Fibroblast of skin of left quadriceps (primary cell): ENCODE data around the gene JPH3.

Source experiments
- DNase-seq, 2 experiments: peaks; one replicate each; pipeline ENCODE4 v3.0.0-alpha.2; 2013; ENCODE audit warnings: low read depth in 2 of 2

JPH3 gene

DNA sequence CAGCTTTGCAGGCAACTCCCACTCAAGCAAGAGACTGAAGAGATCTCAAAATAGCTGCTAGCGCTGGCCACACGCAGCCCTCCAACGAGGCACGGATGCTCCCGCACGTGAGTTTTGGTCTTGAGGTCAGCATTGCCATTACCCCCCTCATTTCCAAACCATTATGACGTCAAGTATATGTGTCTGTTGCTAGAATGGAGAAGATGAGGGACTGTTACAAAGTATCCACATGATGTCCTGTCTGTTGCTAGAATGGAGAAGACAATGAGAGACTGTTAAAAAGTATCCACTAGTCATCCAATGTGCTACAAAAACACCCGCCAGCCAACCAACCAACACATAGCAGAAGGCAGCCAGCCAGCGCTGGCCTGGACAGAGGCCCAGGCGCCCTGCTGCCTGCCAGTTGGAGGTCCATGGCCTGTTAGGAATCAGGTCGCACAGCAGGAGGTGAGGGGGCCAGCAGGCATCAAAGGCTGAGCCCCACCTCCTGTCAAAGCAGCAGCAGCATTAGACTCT is 138.7 kb downstream of the JPH3 start:
- DNase-seq, result no peak

DNA sequence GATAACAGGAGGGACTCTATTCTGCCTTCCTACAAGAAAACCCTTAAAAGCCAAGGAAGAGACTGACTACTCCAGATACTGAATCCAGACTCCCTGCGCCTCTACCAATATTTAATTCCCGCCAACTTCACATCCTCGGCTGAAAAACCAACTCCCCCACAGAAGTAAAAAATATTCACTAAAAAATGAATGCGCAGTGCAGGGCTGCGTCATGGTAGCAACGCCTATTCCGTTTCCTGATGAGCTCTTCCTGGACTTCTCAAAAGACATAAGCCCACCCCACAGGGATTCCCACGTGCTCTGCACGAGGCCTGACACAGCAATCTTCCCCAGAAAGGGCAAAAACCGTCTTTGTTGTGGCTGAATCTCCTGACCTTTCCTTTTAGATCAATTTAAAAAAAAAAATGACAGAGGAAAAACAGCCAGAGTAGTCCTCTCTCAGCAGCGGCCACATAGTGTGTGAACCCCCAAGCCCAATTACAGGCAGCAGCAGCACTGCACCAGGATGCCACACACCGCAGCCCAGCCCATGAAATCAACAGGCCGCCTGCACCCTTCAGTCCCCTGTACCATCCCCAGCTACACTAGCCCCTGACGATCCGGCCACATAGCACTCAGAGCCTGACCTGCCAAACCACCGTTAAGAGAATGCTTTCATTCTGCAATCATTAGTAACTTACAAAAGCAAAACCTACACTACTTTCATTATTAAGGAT is 139.6 kb downstream of the JPH3 start:
- no peak for DNase-seq

DNA sequence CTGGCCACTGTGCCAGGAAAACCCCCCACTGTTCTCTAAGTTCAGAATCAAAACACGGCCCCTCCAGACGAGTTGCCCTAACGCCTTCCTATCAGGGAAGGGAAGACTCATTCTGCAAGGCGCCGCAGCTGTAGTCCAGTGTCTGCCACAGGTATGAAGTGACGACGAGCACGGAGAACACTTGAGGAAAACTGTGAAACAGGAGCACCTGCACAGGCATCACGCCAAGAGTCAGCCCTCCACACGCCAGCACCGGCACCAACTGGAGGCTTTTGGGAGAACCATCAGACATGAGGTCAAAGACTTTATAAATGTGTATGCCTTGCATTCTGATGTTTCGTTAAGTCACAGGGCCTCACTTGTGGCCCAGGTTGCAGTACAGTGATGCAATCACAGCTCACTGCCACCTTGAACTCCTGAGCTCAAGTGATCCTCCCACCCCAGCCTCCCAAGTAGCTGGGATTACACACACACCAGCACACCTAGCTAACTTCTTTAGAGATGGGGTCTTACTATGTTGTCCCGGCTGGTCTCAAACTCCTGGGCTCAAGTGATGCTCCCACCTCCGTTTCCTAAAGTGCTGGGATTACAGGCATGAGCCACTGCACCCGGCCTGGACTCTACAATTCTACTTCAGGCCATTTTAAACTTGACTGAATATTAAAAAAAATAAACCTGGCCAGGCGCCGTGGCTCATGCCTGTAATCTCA is 140.6 kb downstream of the JPH3 start:
- no peak for DNase-seq

DNA sequence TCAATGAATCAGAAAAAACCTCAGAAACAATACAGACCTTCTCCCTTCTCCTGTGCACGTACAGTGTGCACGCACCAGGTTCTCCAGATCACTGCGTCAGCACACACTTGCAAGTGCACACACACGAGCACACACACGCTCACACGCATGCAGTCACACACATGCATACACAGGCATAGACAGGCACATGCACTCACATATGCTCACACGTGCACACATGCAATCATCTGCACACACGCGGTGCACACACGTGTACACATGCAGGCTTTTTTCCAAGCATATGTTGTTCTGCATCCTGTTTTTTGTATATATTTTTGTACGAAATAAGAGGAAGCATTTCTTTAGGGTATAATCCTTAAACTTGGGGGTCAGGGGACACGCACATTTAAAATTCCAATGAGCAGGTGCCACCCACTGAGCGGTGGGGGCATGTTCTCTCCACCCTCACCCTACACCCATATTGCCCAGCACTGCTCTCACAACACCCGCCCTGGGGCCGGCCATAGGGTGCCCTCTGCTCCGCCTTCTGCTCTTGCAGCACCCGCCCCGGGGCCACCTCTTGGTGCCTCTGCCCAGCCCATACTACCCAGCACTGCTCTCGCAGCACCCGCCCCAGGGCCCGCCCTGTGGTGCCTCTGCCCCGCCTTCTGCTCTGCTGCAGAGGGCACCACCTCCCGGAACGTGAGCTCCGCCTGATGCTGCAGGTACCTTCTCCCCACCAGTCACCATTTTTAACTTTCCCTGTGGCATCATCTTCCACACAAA is 142.6 kb downstream of the JPH3 start:
- no peak for DNase-seq

DNA sequence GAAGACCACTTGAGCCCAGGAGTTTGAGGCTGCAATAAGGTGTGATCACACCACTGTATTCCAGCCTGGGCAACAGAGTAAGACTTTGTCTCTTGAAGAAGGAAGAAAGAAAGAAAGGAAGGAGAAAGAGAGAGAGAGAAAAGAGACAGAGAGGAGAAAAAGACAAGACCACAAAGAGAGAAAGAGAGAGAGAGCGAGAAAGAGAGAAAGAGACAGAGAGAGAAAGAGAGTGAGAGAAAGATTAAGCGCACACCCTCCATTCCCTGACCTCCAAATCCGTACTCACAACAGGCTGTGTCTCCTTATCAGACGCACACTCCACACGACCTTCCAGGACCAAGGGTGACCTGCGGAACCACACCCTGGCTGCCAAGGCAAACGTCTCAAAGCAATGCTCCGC is 143.9 kb downstream of the JPH3 start:
- DNase-seq, result no peak
